Measurements from ENCODE around the gene GLP2R.

- TF ChIP-seq CTCF (IDR thresholded peaks at IDR 0.05) (no peak), IRF1 (CRISPR knock-in tag; IDR thresholded peaks at IDR 0.05) (no peak), NFYB (CRISPR knock-in tag; conservative IDR thresholded peaks at IDR 0.05; ENCODE audit: low read depth) (no peak), FOXK1 (CRISPR knock-in tag; IDR thresholded peaks at IDR 0.05) (no peak), SMAD4 (CRISPR knock-in tag; IDR thresholded peaks at IDR 0.05) (no peak), JUN (CRISPR knock-in tag; IDR thresholded peaks at IDR 0.05) (no peak), ATF2 (CRISPR knock-in tag; IDR thresholded peaks at IDR 0.05; ENCODE audit: borderline replicate concordance, low read depth) (no peak), MAX (CRISPR knock-in tag; IDR thresholded peaks at IDR 0.05) (no peak), TEAD4 (CRISPR knock-in tag; IDR thresholded peaks at IDR 0.05) (no peak), TCF7 (CRISPR knock-in tag; IDR thresholded peaks at IDR 0.05; ENCODE audit: low read depth) (no peak), SMAD3 (CRISPR knock-in tag; IDR thresholded peaks at IDR 0.05; ENCODE audit: borderline replicate concordance) (no peak), ZNF121 (CRISPR knock-in tag; IDR thresholded peaks at IDR 0.05) (no peak), HMGXB4 (CRISPR knock-in tag; IDR thresholded peaks at IDR 0.05) (no peak)
Measured at GRCh38 chr17:9818760-9819159, 7.0 kb upstream of the GLP2R start.
